DND-41 (cell line): Measurements from ENCODE around the gene SOX13.

Experiments used
- CTCF ChIP-seq: IDR thresholded peaks from 2 replicates; pipeline ENCODE4 v1.5.1; 2012; ENCODE audit warnings: borderline replicate concordance, low read length, moderate library complexity, mild to moderate bottlenecking; ENCODE audit not compliant: poor library complexity, severe bottlenecking; ENCODE audit errors: extremely low read depth
- EZH2 ChIP-seq: IDR thresholded peaks from 3 replicates; pipeline ENCODE4 v1.6.1; 2012; ENCODE audit warnings: borderline replicate concordance, low read depth, mild to moderate bottlenecking, moderate library complexity, low read length, inconsistent platforms; ENCODE audit not compliant: severe bottlenecking

GRCh38 chr1:204042516-204042915 lies 30.4 kb upstream of the SOX13 start:
- TF ChIP-seq CTCF (no peak), EZH2 (no peak)
